ENCODE measurements around the gene ADAM17. TPM values are rescaled to one million over a fixed set of nuclear protein-coding genes. Genes with fewer than 3 reads are reported as not detected.

ADAM17 gene
- total RNA-seq: 42.5 and 148 TPM in 2 replicates

DNA sequence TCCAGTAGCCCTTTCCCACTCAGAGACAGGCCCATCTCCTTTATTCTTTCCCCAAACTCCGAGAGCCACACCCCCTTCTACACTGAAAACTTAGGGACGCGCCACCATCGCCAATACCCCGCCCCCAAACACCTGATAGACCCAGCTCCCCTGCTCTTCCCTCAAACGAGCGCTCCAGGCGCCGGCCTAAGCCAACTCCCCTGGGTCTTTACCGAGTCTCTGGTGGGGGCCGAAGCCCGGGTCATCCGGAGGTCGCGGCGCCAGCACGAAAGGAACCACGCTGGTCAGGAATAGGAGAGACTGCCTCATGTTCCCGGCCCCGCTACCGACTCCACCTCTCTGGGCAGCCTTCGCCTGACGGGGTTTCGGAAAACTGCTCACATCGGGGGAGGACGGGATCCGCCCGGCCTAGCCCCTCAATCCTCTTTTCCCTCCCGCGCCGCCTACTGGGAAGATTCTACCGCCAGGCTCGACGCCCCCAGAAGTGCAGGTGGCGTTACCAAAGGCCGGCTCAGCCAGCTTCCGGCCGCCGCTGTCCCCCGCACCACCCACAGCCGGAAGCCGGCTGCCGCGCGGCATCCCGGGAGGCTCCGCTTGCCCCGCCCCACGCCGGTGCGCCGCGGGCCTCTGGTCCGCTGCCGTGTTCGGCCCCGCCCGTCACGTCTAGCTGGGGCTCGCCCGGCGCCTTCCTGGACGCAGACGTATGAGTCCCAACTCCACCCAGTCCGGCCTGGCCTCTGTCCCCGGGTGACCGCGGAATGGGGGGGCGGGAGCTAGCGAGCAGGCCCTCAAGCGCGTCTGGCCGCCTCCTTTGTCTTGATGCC is at the start of gene ADAM17:
TSS of gene ADAM17 (minus strand) at position 534 of the 824 bp plus-strand sequence. CDS start at position 309, 225 bp downstream.

GRCh38 chr2:9474361-9475057 is 81.1 kb downstream of the ADAM17 start, which contains the start of gene IAH1:
Gene IAH1 (plus strand): TSS chr2:9474551. CDS start chr2:9474567, 16 bp downstream.

Other genes starting within 250 kb of the ADAM17 start
- 19.9 and 39.7 TPM in 2 replicates for gene ITGB1BP1, start 132.3 kb downstream of the ADAM17 start, total RNA-seq
- 60.6 and 64.1 TPM in 2 replicates for gene CPSF3, start 132.2 kb downstream of the ADAM17 start, total RNA-seq
- 48.4 and 54.5 TPM in 2 replicates for gene IAH1, start 81.3 kb downstream of the ADAM17 start, total RNA-seq
- gene YWHAQ, start 75.2 kb upstream of the ADAM17 start, total RNA-seq: 294 and 424 TPM in 2 replicates

All from placental pericyte (primary cell).